Endodermal cell (in vitro differentiated cells): ENCODE measurements around the gene ACTG2. TPM values are rescaled to one million over a fixed set of nuclear protein-coding genes. Genes with fewer than 3 reads are reported as not detected.

Source experiments
- DNase-seq: peaks from one replicate; pipeline ENCODE4 v3.0.0-alpha.2; 2017
- H3K27ac ChIP-seq: 2 replicates; pipeline ENCODE4 v1.5.1; 2013; ENCODE audit warnings: mild to moderate bottlenecking, low read depth, low read length, moderate library complexity
- H3K27me3 ChIP-seq: 2 replicates; pipeline ENCODE4 v1.6.1; 2013; ENCODE audit warnings: mild to moderate bottlenecking, low read length, moderate library complexity; ENCODE audit not compliant: insufficient read depth, control insufficient read depth, poor library complexity, severe bottlenecking
- H3K36me3 ChIP-seq: 2 replicates; pipeline ENCODE4 v1.7.0; 2013; ENCODE audit warnings: mild to moderate bottlenecking, low read length, moderate library complexity; ENCODE audit not compliant: control insufficient read depth, insufficient read depth
- H3K4me1 ChIP-seq: one replicate; pipeline ENCODE4 v1.7.0; 2013; ENCODE audit warnings: low read length; ENCODE audit not compliant: control insufficient read depth, insufficient read depth
- H3K4me3 ChIP-seq: 2 replicates; pipeline ENCODE4 v1.5.1; 2013; ENCODE audit warnings: mild to moderate bottlenecking, low read length, moderate library complexity
- H3K9ac ChIP-seq: 2 replicates; pipeline ENCODE4 v1.6.1; 2013; ENCODE audit warnings: mild to moderate bottlenecking, low read length, moderate library complexity; ENCODE audit not compliant: poor library complexity, severe bottlenecking; ENCODE audit errors: extremely low read depth
- H3K9me3 ChIP-seq: 2 replicates; pipeline ENCODE4 v1.6.1; 2013; ENCODE audit warnings: mild to moderate bottlenecking, low read length, moderate library complexity; ENCODE audit not compliant: control insufficient read depth
- H3K27ac Mint-ChIP-seq: 2 replicates; pipeline ENCODE4 v1.8.0; 2020; ENCODE audit warnings: mixed read lengths
- H3K27me3 Mint-ChIP-seq: 2 replicates; pipeline ENCODE4 v1.8.0; 2021; ENCODE audit warnings: mild to moderate bottlenecking, mixed read lengths; ENCODE audit not compliant: insufficient read depth
- H3K36me3 Mint-ChIP-seq: 2 replicates; pipeline ENCODE4 v1.8.0; 2020; ENCODE audit warnings: low read depth, mixed read lengths
- H3K4me1 Mint-ChIP-seq: 2 replicates; pipeline ENCODE4 v1.8.0; 2020; ENCODE audit warnings: mixed read lengths
- H3K4me3 Mint-ChIP-seq: 2 replicates; pipeline ENCODE4 v1.8.0; 2020; ENCODE audit warnings: mild to moderate bottlenecking, moderate library complexity, mixed read lengths
- H3K9me3 Mint-ChIP-seq: 2 replicates; pipeline ENCODE4 v1.8.0; 2020; ENCODE audit warnings: mild to moderate bottlenecking, mixed read lengths
- CTCF ChIP-seq: fragments of 200-600 bp; sonication (generic); conservative IDR thresholded peaks from 2 replicates; pipeline ENCODE4 v1.5.0; 2021; ENCODE audit warnings: antibody characterized with exemption, mild to moderate bottlenecking
- WGBS, 2 experiments: methylation state at CpG; one replicate each; pipeline versions ENCODE4 v1.1.5 to v1.1.7; 2013; ENCODE audit warnings: missing lambda C conversion rate in 2 of 2, mixed read lengths in 1 of 2; ENCODE audit not compliant: insufficient coverage in 1 of 2, insufficient read length in 1 of 2; 5-methylcytosine and 5-hydroxymethylcytosine counted together
- total RNA-seq, 2 donors: library from RNA; stranded (reverse); fragmentation: NEBNext Ultra II Directional in 1 of 2; extraction: Animal tissue kit (Norgen Biotek cat#: 25700) in 1 of 2; gene quantifications; 2 replicates in 1 of 2; 3 replicates in 1 of 2; pipeline ENCODE4 v1.2.1, GENCODE V29; 2021

ACTG2 gene
- total RNA-seq, 2 donors from 2014 or later = 1.5 to 1.6 TPM

- Mint-ChIP-seq H3K36me3 (no peaks in the 10 kb centered on the region), H3K27me3 (peaks cover 13% of the 10 kb centered on the region), H3K27ac (no peak overlapping the region), H3K9me3 (no peaks in the 10 kb centered on the region), H3K4me3 (no peak overlapping the region), H3K4me1 (no peaks in the 10 kb centered on the region)
- no peak overlapping the region for H3K4me3 ChIP-seq
- no peaks in the 10 kb centered on the region for H3K4me1 ChIP-seq
- no peak overlapping the region for H3K9ac ChIP-seq
- no peak overlapping the region for H3K27ac ChIP-seq
- no peak for TF ChIP-seq CTCF
- H3K27me3 ChIP-seq = no peaks in the 10 kb centered on the region
- no peaks in the 10 kb centered on the region for H3K36me3 ChIP-seq
- peak; percentile 15 for DNase-seq
- 90 to 93% methylated on average over 8 of the region's 8 CpGs for WGBS, 2 experiments
- H3K9me3 ChIP-seq = no peaks in the 10 kb centered on the region
Measured at GRCh38 chr2:73913414-73914054, 20.7 kb downstream of the ACTG2 start.

GRCh38 chr2:73914667-73915066 is 21.9 kb downstream of the ACTG2 start:
- H3K36me3 Mint-ChIP-seq = no peaks in the 10 kb centered on the region
- H3K4me1 Mint-ChIP-seq = no peaks in the 10 kb centered on the region
- WGBS, 2 experiments = 92 to 100% methylated on average over 1 to 3 of the region's 4 CpGs
- no peak overlapping the region for H3K27ac ChIP-seq
- DNase-seq = peak; percentile 2
- no peak overlapping the region for H3K4me3 Mint-ChIP-seq
- TF ChIP-seq CTCF = no peak
- no peaks in the 10 kb centered on the region for H3K9me3 ChIP-seq
- no peak overlapping the region for H3K9ac ChIP-seq
- H3K27me3 ChIP-seq = no peaks in the 10 kb centered on the region
- H3K27ac Mint-ChIP-seq = no peak overlapping the region
- H3K27me3 Mint-ChIP-seq = peaks cover 17% of the 10 kb centered on the region
- no peaks in the 10 kb centered on the region for H3K9me3 Mint-ChIP-seq
- H3K4me3 ChIP-seq = no peak overlapping the region
- H3K4me1 ChIP-seq = no peaks in the 10 kb centered on the region
- no peaks in the 10 kb centered on the region for H3K36me3 ChIP-seq

- WGBS, 2 experiments = 87 to 89% methylated on average over 2 to 5 of the region's 5 CpGs
- no peaks in the 10 kb centered on the region for H3K27me3 ChIP-seq
Measured at GRCh38 chr2:73915437-73915993, 22.7 kb downstream of the ACTG2 start.

More at GRCh38 chr2:73915437-73915993, 22.7 kb downstream of the ACTG2 start:
- Histone ChIP-seq H3K9ac (no peak overlapping the region), H3K27ac (no peak overlapping the region), H3K36me3 (no peaks in the 10 kb centered on the region), H3K9me3 (no peaks in the 10 kb centered on the region), H3K4me1 (no peaks in the 10 kb centered on the region), H3K4me3 (no peak overlapping the region)
- Mint-ChIP-seq H3K9me3 (no peaks in the 10 kb centered on the region), H3K4me1 (no peaks in the 10 kb centered on the region), H3K36me3 (no peaks in the 10 kb centered on the region), H3K27ac (no peak overlapping the region), H3K4me3 (no peak overlapping the region), H3K27me3 (peaks cover 17% of the 10 kb centered on the region)
- no peak for DNase-seq
- TF ChIP-seq CTCF = no peak
